Measurements from ENCODE around the gene VMP1. TPM values are rescaled to one million over a fixed set of nuclear protein-coding genes. Genes with fewer than 3 reads are reported as not detected.
"Not testable (repeated sequence)": the region's sequence is repeated elsewhere in the genome, so short reads cannot be mapped to it uniquely, and the experiment has no call there.

The VMP1 gene
- total RNA-seq, 1 donor from 2014 or later, result 209 TPM

DNA sequence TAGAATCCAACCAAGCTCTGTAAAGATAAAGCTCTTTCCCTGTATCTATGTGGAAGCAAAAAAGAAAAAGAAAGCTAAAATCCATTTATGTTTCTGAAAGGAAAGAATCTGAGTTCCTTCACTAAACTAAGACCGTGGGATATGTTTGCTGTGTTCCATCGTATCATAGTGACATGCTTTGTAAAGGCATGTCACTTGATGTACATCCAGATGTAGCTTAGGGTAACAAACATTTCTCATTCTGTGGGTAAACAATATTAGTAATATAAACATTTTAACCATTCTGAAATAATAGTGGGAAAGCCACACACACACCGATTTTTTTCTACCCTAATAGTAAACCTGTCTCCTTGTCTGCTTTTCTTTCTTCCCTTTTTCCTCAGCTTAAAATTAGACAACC, 107.2 kb downstream of the VMP1 start:
- DNase-seq, result no peak

DNA sequence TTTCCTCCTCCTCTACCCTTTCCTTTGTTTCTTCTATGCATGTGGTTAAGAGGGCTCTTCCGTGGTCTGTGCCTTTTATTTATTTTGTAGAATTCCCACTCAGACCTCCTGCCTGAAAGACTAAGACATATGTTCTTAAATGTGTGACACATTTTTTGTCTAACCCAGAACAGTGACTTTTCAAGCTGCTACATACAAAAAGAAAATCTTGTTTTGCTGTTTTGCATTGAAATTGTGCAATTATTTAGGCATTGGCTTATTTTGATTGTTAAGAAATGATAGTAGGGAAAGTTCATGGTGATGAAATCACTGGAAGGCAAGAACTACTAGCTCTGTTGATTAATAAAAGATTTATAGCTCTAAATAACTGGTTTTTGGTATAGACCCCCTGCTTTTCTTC, 108.5 kb downstream of the VMP1 start:
- no peak for DNase-seq

DNA sequence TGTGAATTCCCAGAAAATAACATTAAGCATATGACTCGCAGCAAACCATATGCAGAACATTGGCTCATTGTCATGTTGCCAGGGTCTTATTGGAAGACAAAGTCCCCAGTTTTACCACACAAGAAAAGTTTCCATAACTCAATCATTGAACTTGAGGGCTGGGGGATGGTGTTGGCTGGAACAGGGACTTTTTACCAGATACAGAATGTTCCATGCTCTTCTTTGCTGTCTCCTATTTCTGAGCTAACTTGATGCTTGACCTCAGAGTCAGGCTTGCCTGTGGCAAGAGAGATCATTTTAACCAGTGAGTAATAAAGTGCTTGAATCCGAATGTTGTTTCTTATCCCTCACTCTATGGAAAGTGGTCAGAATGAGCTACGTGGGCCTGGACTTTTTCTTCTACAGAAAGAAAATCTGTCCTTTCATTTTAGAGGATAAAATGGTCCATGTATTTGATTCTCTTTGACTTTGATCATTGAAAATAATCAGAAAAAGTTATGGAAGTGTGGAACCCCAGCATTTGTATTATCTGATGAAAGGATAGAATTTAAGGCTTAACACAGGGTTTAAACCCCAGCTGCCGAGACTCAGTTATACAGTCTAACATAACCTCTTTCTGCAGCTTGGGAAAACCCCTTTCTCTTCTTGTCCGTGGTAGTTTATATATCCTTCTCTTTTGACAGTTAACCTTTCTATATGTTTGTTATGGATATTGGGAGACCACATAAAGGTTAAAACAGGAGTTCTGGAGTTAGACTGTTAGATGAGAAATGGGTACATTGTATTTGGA, 118.3 kb downstream of the VMP1 start:
- peak; percentile 34 for DNase-seq

GRCh38 chr17:59826706-59827453, 119.4 kb downstream of the VMP1 start:
- no peak for DNase-seq

DNA sequence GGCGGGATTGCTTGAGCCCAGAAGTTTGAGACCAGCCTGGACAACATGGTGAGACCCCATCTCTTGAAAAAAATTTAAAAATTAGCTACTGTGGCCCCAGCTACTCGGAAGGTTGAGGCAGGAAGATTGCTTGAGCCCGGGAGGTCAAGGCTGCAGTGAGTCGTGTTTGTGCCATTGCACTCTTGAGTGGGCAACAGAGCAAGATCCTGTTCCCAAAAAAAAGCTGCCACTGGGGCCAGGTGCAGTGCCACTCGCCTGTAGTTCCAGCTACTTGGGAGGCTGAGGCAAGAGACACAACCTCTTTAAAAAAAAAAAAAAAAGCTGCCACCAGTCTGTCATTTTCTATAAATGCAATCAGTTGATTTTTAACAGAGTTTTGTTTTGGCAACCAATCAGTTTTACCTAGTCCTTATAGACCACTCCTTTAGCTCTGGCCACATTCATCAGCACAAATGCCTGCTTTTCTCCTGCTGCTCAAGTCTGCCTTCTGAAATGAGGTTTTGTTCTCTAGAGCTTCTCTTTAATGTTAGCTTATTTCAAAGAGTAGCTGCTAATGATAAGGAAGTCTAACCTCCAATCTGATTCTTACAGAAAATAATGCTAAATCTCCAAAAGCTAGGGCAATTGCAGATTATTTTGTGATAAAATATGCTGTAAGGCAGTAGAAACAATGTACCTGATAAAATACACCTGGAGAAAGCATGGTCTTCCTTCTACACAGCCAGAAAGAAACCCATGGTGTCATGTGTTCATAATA, 120.4 kb downstream of the VMP1 start:
- DNase-seq, result no peak

DNA sequence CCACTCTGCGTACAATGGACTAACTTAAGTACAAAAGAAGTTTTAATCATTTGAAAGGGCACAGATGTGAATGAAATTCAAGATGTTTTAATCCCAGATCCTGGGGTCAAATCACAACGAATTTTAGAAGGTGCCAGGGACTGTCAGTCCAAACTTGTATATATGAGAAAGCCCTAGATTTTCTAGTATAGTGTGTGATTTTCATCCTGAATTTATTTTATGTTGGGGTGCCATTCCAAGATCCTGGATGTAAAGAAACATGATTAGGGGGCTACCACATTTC, 121.0 kb downstream of the VMP1 start:
- no peak for DNase-seq

GRCh38 chr17:59828819-59829216, 121.4 kb downstream of the VMP1 start:
- not testable (repeated sequence) for DNase-seq

GRCh38 chr17:59829217-59830006, 122.0 kb downstream of the VMP1 start:
- DNase-seq, result peak; percentile 98

DNA sequence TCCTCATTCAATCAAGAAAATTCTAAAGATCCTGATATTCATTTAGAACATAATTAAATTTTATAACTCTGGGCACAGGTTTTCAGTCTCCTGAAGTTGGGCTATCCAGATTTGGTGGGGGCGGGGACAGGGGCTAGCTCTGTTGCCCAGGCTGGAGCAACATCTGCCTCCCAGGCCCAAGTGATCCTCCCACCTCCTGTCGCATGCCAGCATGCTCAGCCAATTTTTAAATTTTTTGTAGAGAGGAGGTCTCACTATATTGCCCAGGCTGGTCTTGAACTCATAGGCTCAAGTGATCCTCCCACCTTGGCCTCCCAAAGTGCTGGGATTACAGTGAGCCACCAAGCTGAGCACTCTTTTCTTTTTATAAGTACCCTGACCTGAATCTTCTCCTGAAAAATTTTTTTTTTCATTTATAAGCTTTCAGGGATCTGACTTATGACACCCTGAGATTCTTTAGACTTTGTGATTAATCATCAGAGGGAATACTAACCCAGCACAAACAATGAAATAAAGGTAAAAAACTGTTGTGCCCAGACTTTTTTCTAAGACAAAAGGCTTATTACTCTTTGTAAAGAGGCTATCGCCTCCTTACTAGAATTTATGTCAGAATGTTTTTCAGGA, 122.7 kb downstream of the VMP1 start:
- peak; percentile 37 for DNase-seq

- DNase-seq, result no peak
These were observed 123.5 kb downstream of the VMP1 start for GRCh38 chr17:59830846-59831486.

DNA sequence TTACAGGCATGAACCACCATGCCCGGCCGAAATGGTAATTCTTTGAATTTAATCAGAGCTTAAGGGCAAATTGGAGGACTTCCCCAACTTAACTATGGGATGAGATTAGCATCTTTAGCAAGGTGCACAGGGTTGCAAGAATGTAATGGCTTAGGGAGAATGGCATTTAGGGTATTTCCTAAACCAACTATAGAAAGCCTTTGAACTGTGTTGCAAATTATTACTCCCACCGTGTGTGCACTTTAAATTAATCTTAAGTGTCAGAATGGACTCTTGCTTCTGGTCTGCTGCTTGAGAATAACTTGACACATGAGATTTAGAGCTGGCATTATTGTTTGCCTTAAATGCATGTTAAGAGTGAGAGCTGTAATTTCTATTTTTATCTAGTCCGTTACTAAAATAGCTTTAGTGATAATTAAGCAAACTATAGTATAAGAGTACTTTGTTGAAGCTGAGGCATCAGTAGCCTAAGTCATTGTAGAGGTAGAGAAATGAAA, 125.5 kb downstream of the VMP1 start:
- DNase-seq, result peak; percentile 41

DNA sequence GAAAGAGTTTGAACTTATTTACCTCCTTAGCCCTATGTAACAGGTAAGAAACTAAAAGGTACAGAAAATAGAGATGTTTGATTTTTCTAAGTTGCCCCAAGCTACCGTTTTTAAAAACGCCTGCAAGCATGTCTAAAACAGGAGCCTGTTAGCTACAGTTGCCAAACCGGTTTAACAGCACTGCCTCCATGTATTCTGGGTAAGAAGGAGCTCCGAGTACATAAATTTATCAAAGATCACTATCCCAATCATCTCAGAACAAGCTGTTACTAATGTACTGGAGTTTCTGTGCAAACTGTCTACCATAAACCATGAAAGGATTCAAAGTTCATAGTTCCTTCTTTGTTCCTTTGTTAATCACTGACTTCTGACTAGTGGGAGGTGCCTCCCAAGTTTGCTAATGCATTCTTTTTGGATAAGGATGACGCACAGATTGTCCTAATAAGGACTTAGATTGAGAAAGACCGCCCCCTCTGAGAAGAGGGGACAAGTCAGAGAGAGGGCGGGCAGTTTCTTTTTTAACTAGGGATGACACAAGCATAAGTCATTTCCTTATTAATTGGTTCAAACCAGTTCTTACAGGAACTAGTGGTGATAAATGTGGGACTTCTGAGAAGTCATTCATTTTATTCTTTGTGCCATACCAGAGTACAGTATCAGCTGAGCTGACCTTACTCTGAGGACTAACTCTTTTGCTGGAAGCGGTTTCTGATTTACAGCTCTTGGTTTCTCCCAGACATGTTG, 130.0 kb downstream of the VMP1 start:
- peak; percentile 99 for DNase-seq

DNA sequence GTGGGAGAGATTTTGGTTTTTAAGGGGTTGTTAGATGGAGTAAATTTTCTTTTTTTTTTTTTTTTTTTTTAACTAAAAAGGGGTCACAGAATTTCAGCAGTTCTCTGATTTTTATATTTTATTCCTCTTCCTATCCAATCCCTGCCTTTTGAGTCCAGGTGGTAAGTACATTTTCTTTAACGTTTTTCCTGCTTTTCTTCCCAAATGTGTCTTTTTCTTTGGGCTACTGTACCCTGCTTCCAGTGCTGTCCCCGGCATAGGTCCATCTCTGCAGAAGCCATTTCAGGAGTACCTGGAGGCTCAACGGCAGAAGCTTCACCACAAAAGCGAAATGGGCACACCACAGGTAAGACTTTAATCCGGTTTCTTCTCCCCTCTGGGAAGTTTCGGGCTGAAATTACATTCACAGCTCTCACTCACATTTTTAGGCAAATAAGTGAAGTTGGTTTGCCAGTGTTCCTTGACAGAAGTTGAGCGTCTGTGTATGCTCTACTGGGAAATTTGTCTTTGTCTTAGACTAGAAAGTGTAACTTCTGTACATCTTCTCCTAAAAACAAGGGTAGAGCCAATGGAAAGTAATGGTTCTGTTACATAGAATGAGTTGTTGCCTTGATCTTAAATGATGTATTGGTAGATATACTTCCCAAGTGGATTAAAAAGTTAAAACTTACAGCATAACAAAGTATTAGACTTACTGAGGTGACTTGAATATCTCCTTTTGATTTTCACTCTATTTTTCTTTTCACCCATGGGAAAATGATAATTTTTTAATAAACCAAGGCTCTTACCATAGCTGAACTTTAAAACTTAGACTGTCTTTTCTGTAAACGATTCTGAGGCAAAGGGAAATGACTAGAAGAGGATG, 130.8 kb downstream of the VMP1 start:
- DNase-seq, result peak; percentile 49

- DNase-seq, result peak; percentile 34
These were observed 132.3 kb downstream of the VMP1 start for GRCh38 chr17:59839651-59840328.

DNA sequence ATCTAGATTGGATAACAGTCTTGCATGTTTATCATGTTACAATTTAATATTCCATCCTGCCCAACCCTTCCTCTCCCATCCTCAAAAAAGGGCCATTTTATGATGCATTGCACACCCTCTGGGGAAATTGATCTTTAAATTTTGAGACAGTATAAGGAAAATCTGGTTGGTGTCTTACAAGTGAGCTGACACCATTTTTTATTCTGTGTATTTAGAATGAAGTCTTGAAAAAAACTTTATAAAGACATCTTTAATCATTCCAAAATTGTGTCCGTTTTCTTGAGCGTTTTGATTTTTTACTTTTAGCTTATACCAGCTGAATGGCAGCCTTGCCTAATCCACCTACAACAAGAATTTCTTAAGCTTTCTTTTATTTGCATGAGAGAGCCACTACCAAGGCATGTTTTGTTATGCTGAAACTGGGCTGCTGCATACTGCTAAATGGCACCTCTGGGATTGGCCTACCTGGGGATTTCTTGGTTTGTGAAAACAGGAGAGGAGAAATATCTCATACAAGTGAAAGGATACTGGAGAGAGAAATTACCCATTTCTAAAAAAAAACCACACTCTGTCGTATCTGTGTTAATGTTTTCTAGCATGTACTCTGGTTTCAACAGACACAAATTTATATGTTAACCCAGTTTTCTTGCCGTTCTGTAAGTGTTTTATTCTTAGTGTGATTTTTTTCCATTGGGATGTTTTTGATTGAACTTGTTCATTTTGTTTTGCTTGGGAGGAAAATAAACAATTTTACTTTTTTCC, 133.1 kb downstream of the VMP1 start:
- peak; percentile 40 for DNase-seq

- peak; percentile 51 for DNase-seq
These were observed 133.8 kb downstream of the VMP1 start for GRCh38 chr17:59841091-59841881.

DNA sequence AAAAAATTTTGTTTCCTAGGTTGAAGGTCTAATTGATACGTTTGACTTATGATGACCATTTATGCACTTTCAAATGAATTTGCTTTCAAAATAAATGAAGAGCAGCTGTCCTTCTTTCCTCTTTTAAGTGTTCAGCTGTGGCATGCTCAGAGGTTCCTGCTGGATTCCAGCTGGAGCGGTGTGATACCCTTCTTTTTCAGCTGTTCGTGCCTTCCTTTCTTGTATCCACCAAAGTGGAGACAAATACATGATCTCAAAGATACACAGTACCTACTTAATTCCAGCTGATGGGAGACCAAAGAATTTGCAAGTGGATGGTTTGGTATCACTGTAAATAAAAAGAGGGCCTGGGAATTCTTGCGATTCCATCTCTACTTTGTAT, 134.4 kb downstream of the VMP1 start:
- DNase-seq, result peak; percentile 20

Data from dermis blood vessel endothelial cell (primary cell).